Lung microvascular endothelial cell (primary cell): ENCODE measurements around the gene BTBD3. TPM values are rescaled to one million over a fixed set of nuclear protein-coding genes. Genes with fewer than 3 reads are reported as not detected.

Source experiments
- DNase-seq, 2 donors: peaks; one replicate each; pipeline versions ENCODE4 v3.0.0 to v3.0.0-alpha.2; 2010; ENCODE audit warnings: low read depth in 2 of 2
- total RNA-seq: library from RNA; depleted of rRNA; stranded (reverse); fragments of >200 nt; gene quantifications from 2 replicates; pipeline ENCODE4 v1.2.1, GENCODE V29; 2014

The BTBD3 gene
- total RNA-seq, 1 donor from 2014 or later: 101 TPM

- DNase-seq: no peak
Measured at GRCh38 chr20:11965602-11966001, 47.9 kb downstream of the BTBD3 start.

- DNase-seq: no peak
Measured at GRCh38 chr20:11966186-11966585, 48.5 kb downstream of the BTBD3 start.

GRCh38 chr20:11970243-11970836 is 52.6 kb downstream of the BTBD3 start:
- no peak for DNase-seq

- DNase-seq: no peak
Measured at GRCh38 chr20:11972478-11972877, 54.8 kb downstream of the BTBD3 start.
